Uterus (tissue), 4 donors: ENCODE measurements around the gene UBA5. TPM values are rescaled to one million over a fixed set of nuclear protein-coding genes. Genes with fewer than 3 reads are reported as not detected.
A peak's percentile ranks its signal among the peaks of the same experiment; 100 is the strongest.

Experiments
- DNase-seq, 2 donors: peaks; one replicate each; pipeline ENCODE4 v3.0.0-alpha.2; 2019 to 2020
- H3K27ac ChIP-seq, 2 donors: fragments of 200-600 bp; sonication (generic); 1 replicate in 1 of 2; 2 replicates in 1 of 2; pipeline ENCODE4 v1.5.1; 2016 to 2018
- H3K27me3 ChIP-seq, 2 donors: fragments of 200-600 bp; sonication (generic); one replicate each; pipeline ENCODE4 v1.5.1; 2018 to 2019; ENCODE audit warnings: control low read depth in 1 of 2
- H3K36me3 ChIP-seq, 2 donors: fragments of 200-600 bp; sonication (generic); one replicate each; pipeline ENCODE4 v1.5.1; 2019; ENCODE audit warnings: control low read depth in 1 of 2
- H3K4me1 ChIP-seq, 2 donors: fragments of 200-600 bp; sonication (generic); one replicate each; pipeline ENCODE4 v1.5.1; 2018 to 2019; ENCODE audit warnings: control low read depth in 1 of 2
- H3K4me3 ChIP-seq, 2 donors: fragments of 200-600 bp; sonication (generic); 1 replicate in 1 of 2; 2 replicates in 1 of 2; pipeline ENCODE4 v1.5.1; 2018 to 2019; ENCODE audit warnings: mild to moderate bottlenecking in 1 of 2
- H3K9me3 ChIP-seq, 2 donors: fragments of 200-600 bp; sonication (generic); one replicate each; pipeline ENCODE4 v1.5.1; 2019; ENCODE audit warnings: control low read depth in 1 of 2
- POLR2A ChIP-seq, 2 donors: fragments of 450-650 bp; IDR thresholded peaks; one replicate each; pipeline ENCODE4 v1.6.1; 2016; ENCODE audit warnings: antibody characterized with exemption in 2 of 2, mild to moderate bottlenecking in 1 of 2, moderate library complexity in 1 of 2
- intact Hi-C: fragments of 100-400 bp; cut with DNase I; formaldehyde crosslinking; loops from one replicate; pipeline ENCODE4 v1.15.1; 2023; ENCODE audit warnings: low total_unique reads
- total RNA-seq, 4 donors: library from RNA; depleted of rRNA in 3 of 4; stranded (reverse); fragments of >200 nt in 3 of 4; gene quantifications; one replicate each; pipeline versions ENCODE4 v1.1.0 to v1.2.4, GENCODE V29; 2014 to 2023
- TF ChIP-seq, protein P1 (sequence below), 4 experiments: fragments of 200-600 bp in 2 of 4; fragments of 450-650 bp in 2 of 4; sonication (generic) in 2 of 4; IDR thresholded peaks; one replicate each; pipeline ENCODE4 v1.5.1; 2016 to 2019; ENCODE audit warnings: antibody characterized with exemption in 4 of 4, mild to moderate bottlenecking in 2 of 4, moderate library complexity in 1 of 4
- donor health status: DM: yes; HTN: yes; CAD: no.

UBA5 gene
- total RNA-seq, 4 donors from 2014 or later = 12.6 to 67.2 (median 39.6) TPM

- no peaks in the 10 kb centered on the region for H3K4me1 ChIP-seq
- peak overlapping the region; percentile 75 to 86 for H3K27ac ChIP-seq
- intact Hi-C loops = loop anchor here (10.0 kb wide), 2 partner anchors 702 to 852 kb away; partner anchors contain the start of gene CDV3
- no peaks in the 10 kb centered on the region for H3K36me3 ChIP-seq
- DNase-seq = no peak
- no peaks in the 10 kb centered on the region for H3K9me3 ChIP-seq
- H3K4me3 ChIP-seq = peak overlapping the region; percentile 50 to 60
- no peaks in the 10 kb centered on the region for H3K27me3 ChIP-seq
- TF ChIP-seq, protein P1, sequence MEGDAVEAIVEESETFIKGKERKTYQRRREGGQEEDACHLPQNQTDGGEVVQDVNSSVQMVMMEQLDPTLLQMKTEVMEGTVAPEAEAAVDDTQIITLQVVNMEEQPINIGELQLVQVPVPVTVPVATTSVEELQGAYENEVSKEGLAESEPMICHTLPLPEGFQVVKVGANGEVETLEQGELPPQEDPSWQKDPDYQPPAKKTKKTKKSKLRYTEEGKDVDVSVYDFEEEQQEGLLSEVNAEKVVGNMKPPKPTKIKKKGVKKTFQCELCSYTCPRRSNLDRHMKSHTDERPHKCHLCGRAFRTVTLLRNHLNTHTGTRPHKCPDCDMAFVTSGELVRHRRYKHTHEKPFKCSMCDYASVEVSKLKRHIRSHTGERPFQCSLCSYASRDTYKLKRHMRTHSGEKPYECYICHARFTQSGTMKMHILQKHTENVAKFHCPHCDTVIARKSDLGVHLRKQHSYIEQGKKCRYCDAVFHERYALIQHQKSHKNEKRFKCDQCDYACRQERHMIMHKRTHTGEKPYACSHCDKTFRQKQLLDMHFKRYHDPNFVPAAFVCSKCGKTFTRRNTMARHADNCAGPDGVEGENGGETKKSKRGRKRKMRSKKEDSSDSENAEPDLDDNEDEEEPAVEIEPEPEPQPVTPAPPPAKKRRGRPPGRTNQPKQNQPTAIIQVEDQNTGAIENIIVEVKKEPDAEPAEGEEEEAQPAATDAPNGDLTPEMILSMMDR (IDR thresholded peaks at IDR 0.05) = no peak
- TF ChIP-seq POLR2A (IDR thresholded peaks at IDR 0.05) = peak; percentile 42 to 85
Observed at GRCh38 chr3:132723024-132723950, 63.2 kb downstream of the UBA5 start.

DNA sequence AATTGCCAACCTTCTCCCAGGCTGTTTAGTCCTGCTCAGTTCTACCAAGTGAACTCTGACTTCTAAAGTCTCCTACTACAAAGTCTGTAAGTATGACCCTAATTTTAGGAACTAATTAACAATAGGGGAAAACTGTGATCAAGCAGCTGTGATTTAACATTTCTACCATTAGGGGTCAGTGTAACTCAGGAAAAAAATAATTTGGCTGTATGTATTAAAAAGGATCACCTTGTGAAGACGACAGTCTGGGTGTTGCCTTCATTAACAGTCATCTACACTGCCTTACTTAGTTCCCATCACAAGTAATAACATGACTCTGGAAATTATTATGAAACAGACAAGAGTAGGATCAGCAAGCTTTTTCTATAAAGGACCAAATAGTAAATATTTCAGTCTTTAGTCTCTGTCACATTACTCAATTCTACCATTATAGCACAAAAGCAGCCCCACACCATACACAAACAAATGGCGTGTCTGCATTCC, 66.3 kb downstream of the UBA5 start:
- no peak for TF ChIP-seq POLR2A (IDR thresholded peaks at IDR 0.05)
- TF ChIP-seq, protein P1 (IDR thresholded peaks at IDR 0.05) = peak; percentile 71 to 75 (median 74)

More for the DNA sequence above, 66.3 kb downstream of the UBA5 start:
- H3K27ac ChIP-seq = no peak overlapping the region
- no peak overlapping the region for H3K4me3 ChIP-seq
- H3K27me3 ChIP-seq = no peaks in the 10 kb centered on the region
- no peaks in the 10 kb centered on the region for H3K4me1 ChIP-seq
- no peak for DNase-seq
- no peaks in the 10 kb centered on the region for H3K36me3 ChIP-seq
- intact Hi-C loops = loop anchor here (10.0 kb wide), 2 partner anchors 698 to 848 kb away; partner anchors contain the start of gene CDV3
- H3K9me3 ChIP-seq = no peaks in the 10 kb centered on the region

Other genes starting within 250 kb of the UBA5 start
- gene DNAJC13, start 242.8 kb upstream of the UBA5 start, total RNA-seq = 10 to 100 TPM; 21.2 to 86.9 (median 54.6) TPM
- gene ACKR4, start 63.1 kb upstream of the UBA5 start, total RNA-seq = 1 to 10 TPM; 2.0 to 4.7 (median 4.4) TPM
- 100 to 1,000 TPM in 1 of 4 donors, 10 to 100 TPM in 3; 24.7 to 115 (median 47.0) TPM for gene ACAD11, start 520 bp upstream of the UBA5 start, total RNA-seq
- gene NPHP3, start 62.1 kb downstream of the UBA5 start, total RNA-seq = 100 to 1,000 TPM in 1 of 4 donors, 10 to 100 TPM in 3; 50.3 to 111 (median 57.8) TPM